GM21786 (cell line): Measurements from ENCODE around the gene IFNK.

Experiments
- ATAC-seq: cut with Tn5 transposase; IDR thresholded peaks from one replicate; pipeline ENCODE4 v1.9.1; 2021; ENCODE audit not compliant: unreplicated experiment

IFNK gene

GRCh38 chr9:27572061-27572460 lies 48.0 kb downstream of the IFNK start:
- ATAC-seq, result no peak

- ATAC-seq, result peak; percentile 38
Observed at GRCh38 chr9:27572566-27572917, 48.5 kb downstream of the IFNK start.

GRCh38 chr9:27572918-27573633 lies 49.0 kb downstream of the IFNK start, which contains the start of gene C9orf72:
TSS of gene C9orf72 (minus strand) at chr9:27573481. CDS start at chr9:27567120, 6,361 bp downstream.
- ATAC-seq, result peak; percentile 59

GRCh38 chr9:27573634-27574590 lies 49.8 kb downstream of the IFNK start:
- peak; percentile 84 for ATAC-seq
